Astrocyte of the cerebellum (primary cell): ENCODE results near the gene CNOT9.

ENCODE experiments used
- DNase-seq: peaks from one replicate; pipeline ENCODE4 v3.0.0-alpha.2; 2011; ENCODE audit warnings: low read depth
- H3K4me3 ChIP-seq: 2 replicates; pipeline ENCODE4 v1.5.1; 2011; ENCODE audit warnings: mild to moderate bottlenecking, low read depth, low read length, moderate library complexity
- CTCF ChIP-seq: IDR thresholded peaks from 2 replicates; pipeline ENCODE4 v1.5.1; 2012; ENCODE audit warnings: low read length, low read depth, moderate library complexity, mild to moderate bottlenecking; ENCODE audit errors: missing control alignments
- in situ Hi-C: cut with HindIII; loops from 2 replicates; pipeline ENCODE4 v1.10.0; 2017; ENCODE audit warnings: low sequenced_read_pairs

Gene CNOT9

GRCh38 chr2:218570850-218571249 lies 2.2 kb downstream of the CNOT9 start:
- in situ Hi-C loops: loop anchor here (5.0 kb wide), 1 partner anchor 86 kb away; the partner anchor contains the start of genes BCS1L and ZNF142
- no peak for TF ChIP-seq CTCF
- H3K4me3 ChIP-seq: peak overlapping the region; percentile 81
- DNase-seq: no peak

- no peak for DNase-seq
- no peak overlapping the region for H3K4me3 ChIP-seq
- in situ Hi-C loops: no loop called here
- TF ChIP-seq CTCF: no peak
Measured at GRCh38 chr2:218576854-218577253, 8.2 kb downstream of the CNOT9 start.

- in situ Hi-C loops: no loop called here
- no peak for TF ChIP-seq CTCF
- no peak overlapping the region for H3K4me3 ChIP-seq
- no peak for DNase-seq
Measured at GRCh38 chr2:218577482-218578220, 9.0 kb downstream of the CNOT9 start.

- DNase-seq: no peak
- H3K4me3 ChIP-seq: no peak overlapping the region
- no peak for TF ChIP-seq CTCF
- in situ Hi-C loops: no loop called here
Measured at GRCh38 chr2:218578272-218578877, 9.7 kb downstream of the CNOT9 start.

GRCh38 chr2:218582076-218582475 lies 13.4 kb downstream of the CNOT9 start:
- no peak for DNase-seq
- in situ Hi-C loops: no loop called here
- no peak for TF ChIP-seq CTCF
- H3K4me3 ChIP-seq: no peak overlapping the region

GRCh38 chr2:218583983-218584850 lies 15.6 kb downstream of the CNOT9 start:
- in situ Hi-C loops: no loop called here
- no peak overlapping the region for H3K4me3 ChIP-seq
- no peak for TF ChIP-seq CTCF
- DNase-seq: no peak
